Thyroid gland (tissue), 4 donors: ENCODE data around the gene CHST7. TPM values are rescaled to one million over a fixed set of nuclear protein-coding genes. Genes with fewer than 3 reads are reported as not detected.

Source experiments
- DNase-seq, 2 donors: peaks; one replicate each; pipeline ENCODE4 v3.0.0-alpha.2; 2019
- H3K27ac ChIP-seq, 3 donors: fragments of 200-600 bp; sonication (generic); 1 replicate in 2 of 3; 2 replicates in 1 of 3; pipeline ENCODE4 v1.5.1; 2016 to 2019; ENCODE audit warnings: mild to moderate bottlenecking in 1 of 3, moderate library complexity in 1 of 3
- H3K27me3 ChIP-seq: fragments of 200-600 bp; sonication (generic); one replicate; pipeline ENCODE4 v1.5.1; 2019
- H3K36me3 ChIP-seq, 2 donors: fragments of 200-600 bp; sonication (generic); one replicate each; pipeline ENCODE4 v1.5.1; 2016 to 2019
- H3K4me1 ChIP-seq, 2 donors: fragments of 200-600 bp; sonication (generic); one replicate each; pipeline ENCODE4 v1.5.1; 2017 to 2019
- H3K4me3 ChIP-seq, 3 donors: fragments of 200-600 bp; sonication (generic); replicated peaks in 1 of 3; 1 replicate in 2 of 3; 2 replicates in 1 of 3; pipeline ENCODE4 v1.5.1; 2016; ENCODE audit warnings: mild to moderate bottlenecking in 1 of 3
- H3K9me3 ChIP-seq: fragments of 200-600 bp; sonication (generic); one replicate; pipeline ENCODE4 v1.5.1; 2017
- CTCF ChIP-seq, 6 experiments: fragments of 200-600 bp in 3 of 6; fragments of 450-650 bp in 3 of 6; sonication (generic) in 3 of 6; IDR thresholded peaks; one replicate each; pipeline ENCODE4 v1.5.1; 2016 to 2019; ENCODE audit warnings: antibody characterized with exemption in 6 of 6, mild to moderate bottlenecking in 2 of 6, inconsistent platforms in 1 of 6, moderate library complexity in 1 of 6
- POLR2A ChIP-seq, 2 donors: fragments of 450-650 bp; IDR thresholded peaks; one replicate each; pipeline ENCODE4 v1.6.1; 2017; ENCODE audit warnings: antibody characterized with exemption in 2 of 2, mild to moderate bottlenecking in 2 of 2, moderate library complexity in 1 of 2
- WGBS, 2 donors: methylation state at CpG; one replicate each; pipeline ENCODE4 v1.1.5; 2017; 5-methylcytosine and 5-hydroxymethylcytosine counted together
- intact Hi-C: fragments of 100-400 bp; cut with DNase I; formaldehyde crosslinking; loops from one replicate; pipeline ENCODE4 v1.15.1; 2023
- total RNA-seq, 4 donors: library from RNA; depleted of rRNA; stranded (reverse); fragments of >200 nt; gene quantifications; one replicate each; pipeline ENCODE4 v1.2.3, GENCODE V29; 2016

CHST7 gene
- total RNA-seq, 4 donors from 2014 or later = 9.0 to 28.5 (median 20.4) TPM

GRCh38 chrX:46628460-46629371, 55.2 kb downstream of the CHST7 start:
- intact Hi-C loops = no loop called here
- H3K9me3 ChIP-seq = no peaks in the 10 kb centered on the region
- WGBS, 2 donors = 40 to 44% methylated on average over 2 to 6 of the region's 6 CpGs
- no peak overlapping the region for H3K4me3 ChIP-seq
- no peaks in the 10 kb centered on the region for H3K36me3 ChIP-seq
- H3K27ac ChIP-seq = peak overlapping the region in 2 of 3 donors; percentile 3 to 45
- TF ChIP-seq CTCF (IDR thresholded peaks at IDR 0.05) (no peak), POLR2A (IDR thresholded peaks at IDR 0.05) (no peak)
- peaks cover 4 to 20% of the 10 kb centered on the region in 2 donors for H3K4me1 ChIP-seq
- DNase-seq = peak; percentile 23
- H3K27me3 ChIP-seq = no peaks in the 10 kb centered on the region

- no peaks in the 10 kb centered on the region for H3K9me3 ChIP-seq
- H3K27me3 ChIP-seq = no peaks in the 10 kb centered on the region
- intact Hi-C loops = no loop called here
- H3K4me1 ChIP-seq = peaks cover 4 to 20% of the 10 kb centered on the region in 2 donors
- no peak for TF ChIP-seq POLR2A (IDR thresholded peaks at IDR 0.05)
- no peak for TF ChIP-seq CTCF (IDR thresholded peaks at IDR 0.05)
- no peak for DNase-seq
- no peaks in the 10 kb centered on the region for H3K36me3 ChIP-seq
- no peak overlapping the region for H3K27ac ChIP-seq
- 92 to 100% methylated on average over 1 of the region's 1 CpG for WGBS, 2 donors
- no peak overlapping the region for H3K4me3 ChIP-seq
Observed at GRCh38 chrX:46630141-46630540, 56.6 kb downstream of the CHST7 start.

GRCh38 chrX:46634577-46634976, 61.0 kb downstream of the CHST7 start:
- no peak for DNase-seq

GRCh38 chrX:46635186-46635585, 61.6 kb downstream of the CHST7 start:
- no peaks in the 10 kb centered on the region for H3K36me3 ChIP-seq
- no peak for TF ChIP-seq CTCF (IDR thresholded peaks at IDR 0.05)
- no peak for TF ChIP-seq POLR2A (IDR thresholded peaks at IDR 0.05)
- intact Hi-C loops = no loop called here

More at GRCh38 chrX:46634577-46634976, 61.0 kb downstream of the CHST7 start:
- H3K36me3 ChIP-seq = no peaks in the 10 kb centered on the region
- H3K4me1 ChIP-seq = no peaks in the 10 kb centered on the region
- no peak overlapping the region for H3K27ac ChIP-seq
- no peaks in the 10 kb centered on the region for H3K9me3 ChIP-seq
- no peak for TF ChIP-seq CTCF (IDR thresholded peaks at IDR 0.05)
- no peak for TF ChIP-seq POLR2A (IDR thresholded peaks at IDR 0.05)
- WGBS, 2 donors = 82 to 90% methylated on average over 3 of the region's 3 CpGs
- intact Hi-C loops = no loop called here
- no peak overlapping the region for H3K4me3 ChIP-seq
- peaks cover 3% of the 10 kb centered on the region for H3K27me3 ChIP-seq

GRCh38 chrX:46636223-46636622, 62.7 kb downstream of the CHST7 start:
- intact Hi-C loops = no loop called here
- Histone ChIP-seq H3K27ac (no peak overlapping the region), H3K4me1 (no peaks in the 10 kb centered on the region), H3K4me3 (no peak overlapping the region), H3K36me3 (no peaks in the 10 kb centered on the region), H3K27me3 (peaks cover 3% of the 10 kb centered on the region), H3K9me3 (no peaks in the 10 kb centered on the region)
- DNase-seq = no peak
- no peak for TF ChIP-seq CTCF (IDR thresholded peaks at IDR 0.05)
- WGBS, 2 donors = 69 to 94% methylated on average over 4 to 6 of the region's 6 CpGs

More at GRCh38 chrX:46635186-46635585, 61.6 kb downstream of the CHST7 start:
- peaks cover 3% of the 10 kb centered on the region for H3K27me3 ChIP-seq
- no peaks in the 10 kb centered on the region for H3K9me3 ChIP-seq
- DNase-seq = no peak
- H3K4me3 ChIP-seq = no peak overlapping the region
- H3K4me1 ChIP-seq = no peaks in the 10 kb centered on the region
- WGBS, 2 donors = 93 to 97% methylated on average over 2 of the region's 2 CpGs
- no peak overlapping the region for H3K27ac ChIP-seq
